Stimulated activated naive B cell treated with anti-CD40 and anti-IgM and Interleukin-4, amounts not matched to agents 10 μg/mL and 1 μg/mL and 100 μg/mL, for 72 hours (primary cell): ENCODE results near the gene IQGAP1.

ENCODE experiments used
- ATAC-seq, 2 donors: fragments of 150-1000 bp; cut with Tn5 transposase; replicated peaks; 2 replicates each; pipeline ENCODE4 v1.10.0; 2021; ENCODE audit warnings: moderate library complexity in 1 of 2
- DNase-seq: peaks from one replicate; pipeline ENCODE4 v3.0.0; 2021
- H3K27ac Mint-ChIP-seq: one replicate; pipeline ENCODE4 v1.8.0; 2022; ENCODE audit warnings: mild to moderate bottlenecking, mixed read lengths
- H3K27me3 Mint-ChIP-seq, 2 donors: one replicate each; pipeline ENCODE4 v1.8.0; 2022; ENCODE audit warnings: mixed read lengths in 2 of 2
- H3K36me3 Mint-ChIP-seq, 2 donors: one replicate each; pipeline ENCODE4 v1.8.0; 2022; ENCODE audit warnings: mixed read lengths in 2 of 2, mild to moderate bottlenecking in 1 of 2
- H3K4me1 Mint-ChIP-seq, 2 donors: one replicate each; pipeline ENCODE4 v1.8.0; 2022; ENCODE audit warnings: mixed read lengths in 2 of 2, mild to moderate bottlenecking in 1 of 2
- H3K4me3 Mint-ChIP-seq, 2 donors: one replicate each; pipeline ENCODE4 v1.8.0; 2022; ENCODE audit warnings: mild to moderate bottlenecking in 2 of 2, mixed read lengths in 2 of 2, moderate library complexity in 1 of 2
- H3K9me3 Mint-ChIP-seq, 2 donors: one replicate each; pipeline ENCODE4 v1.8.0; 2022; ENCODE audit warnings: mixed read lengths in 2 of 2, mild to moderate bottlenecking in 1 of 2

The IQGAP1 gene

DNA sequence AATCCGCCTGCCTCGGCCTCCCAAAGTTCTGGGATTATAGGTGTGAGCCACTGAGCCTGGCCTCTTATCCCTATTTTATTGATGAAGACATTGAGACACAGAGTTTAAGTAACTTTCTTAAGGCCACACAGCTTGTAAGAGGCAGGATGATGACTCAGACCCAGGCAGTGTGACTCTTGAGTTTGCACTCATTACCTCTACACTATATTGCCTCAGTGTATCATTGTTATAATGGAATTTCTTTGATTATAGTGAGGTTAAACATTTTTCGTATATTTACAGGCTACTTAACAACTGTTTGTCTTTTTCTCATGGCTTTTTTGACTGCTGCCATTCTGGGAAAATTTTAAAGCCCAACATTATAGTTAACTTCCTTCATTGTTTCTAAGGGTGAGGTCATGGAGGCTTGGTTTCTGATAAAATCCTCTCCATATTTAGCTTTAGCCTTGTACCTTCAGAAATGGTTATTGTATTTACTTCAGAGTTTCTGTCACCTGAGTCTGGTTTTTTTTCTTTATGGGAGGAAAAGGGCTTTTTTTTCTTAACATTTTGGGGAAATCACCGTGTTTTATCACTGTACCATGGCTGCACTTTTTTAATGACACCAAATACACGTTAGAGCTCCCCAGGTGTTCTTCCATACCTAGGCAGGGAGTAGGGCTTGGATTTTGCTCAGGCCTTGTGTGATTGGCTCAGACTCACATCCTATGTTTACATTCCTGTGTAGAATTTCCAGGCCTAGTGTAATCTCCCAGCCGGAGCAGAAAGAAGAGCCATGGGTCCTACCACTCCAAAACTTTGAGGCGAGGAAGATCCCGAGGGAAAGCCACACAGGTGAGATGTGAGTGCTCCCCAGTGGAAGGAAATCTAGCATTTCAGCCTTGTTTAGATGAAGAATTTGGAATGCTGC lies 29.7 kb upstream of the IQGAP1 start:
- Mint-ChIP-seq H3K9me3 (no peaks in the 10 kb centered on the region), H3K4me1 (peaks cover 0 to 10% of the 10 kb centered on the region in 2 donors), H3K27ac (no peak overlapping the region), H3K27me3 (no peaks in the 10 kb centered on the region), H3K36me3 (no peaks in the 10 kb centered on the region), H3K4me3 (no peak overlapping the region)
- no peak for DNase-seq
- no peak for ATAC-seq

DNA sequence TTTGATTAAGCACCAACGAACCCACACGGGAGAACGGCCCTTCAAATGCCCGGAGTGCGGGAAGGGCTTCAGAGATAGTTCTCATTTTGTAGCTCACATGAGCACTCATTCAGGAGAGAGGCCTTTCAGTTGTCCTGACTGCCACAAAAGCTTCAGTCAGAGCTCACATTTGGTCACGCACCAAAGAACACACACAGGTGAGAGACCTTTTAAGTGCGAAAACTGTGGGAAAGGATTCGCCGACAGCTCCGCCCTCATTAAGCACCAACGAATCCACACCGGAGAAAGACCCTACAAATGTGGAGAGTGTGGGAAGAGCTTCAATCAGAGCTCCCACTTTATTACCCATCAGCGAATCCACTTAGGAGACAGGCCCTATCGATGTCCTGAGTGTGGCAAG lies 27.3 kb upstream of the IQGAP1 start:
- DNase-seq (no peak), ATAC-seq (no peak)
- H3K4me1 Mint-ChIP-seq = peaks cover 0 to 10% of the 10 kb centered on the region in 2 donors
- H3K27me3 Mint-ChIP-seq = no peaks in the 10 kb centered on the region
- no peaks in the 10 kb centered on the region for H3K36me3 Mint-ChIP-seq
- H3K27ac Mint-ChIP-seq = no peak overlapping the region
- no peaks in the 10 kb centered on the region for H3K9me3 Mint-ChIP-seq
- H3K4me3 Mint-ChIP-seq = no peak overlapping the region

DNA sequence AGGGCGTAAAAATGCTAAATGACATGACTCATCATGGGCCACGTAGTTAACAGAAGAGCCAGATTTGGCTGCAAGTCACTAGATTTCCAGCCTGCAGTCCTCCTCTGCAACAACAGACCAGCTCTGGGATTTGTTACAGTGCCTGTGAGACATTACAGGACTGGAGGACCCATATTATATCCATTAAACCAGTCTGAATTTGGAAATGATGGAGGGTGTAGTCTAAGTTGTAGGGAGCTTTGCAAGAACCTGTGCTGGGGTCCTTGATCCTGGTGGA lies 25.2 kb upstream of the IQGAP1 start:
- Mint-ChIP-seq H3K9me3 (no peaks in the 10 kb centered on the region), H3K4me3 (no peak overlapping the region), H3K36me3 (no peaks in the 10 kb centered on the region), H3K4me1 (peaks cover 2 to 10% of the 10 kb centered on the region in 2 donors), H3K27ac (peak overlapping the region; percentile 37), H3K27me3 (no peaks in the 10 kb centered on the region)
- DNase-seq = no peak
- ATAC-seq = no peak

DNA sequence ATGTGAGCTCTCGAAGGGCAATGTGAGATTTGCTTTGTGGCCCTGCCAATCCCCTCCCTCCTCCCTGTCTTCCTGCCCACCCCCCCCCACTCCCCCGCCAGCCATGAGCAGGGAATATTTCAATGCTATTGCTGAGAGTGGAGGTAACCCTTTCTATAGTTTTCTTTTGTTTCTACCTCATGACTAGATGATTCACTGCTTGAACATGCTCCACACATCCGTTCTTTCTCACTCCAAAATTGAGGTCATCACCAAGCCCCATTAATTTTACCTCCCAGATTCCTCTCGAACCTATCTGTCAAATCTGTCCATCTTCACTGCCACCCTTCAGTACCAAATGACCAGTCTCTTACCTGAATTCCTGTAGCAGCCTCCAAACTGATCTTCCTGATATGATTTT lies 23.8 kb upstream of the IQGAP1 start:
- no peaks in the 10 kb centered on the region for H3K27me3 Mint-ChIP-seq
- no peak overlapping the region for H3K4me3 Mint-ChIP-seq
- no peak overlapping the region for H3K27ac Mint-ChIP-seq
- peaks cover 2 to 10% of the 10 kb centered on the region in 2 donors for H3K4me1 Mint-ChIP-seq
- H3K36me3 Mint-ChIP-seq = no peaks in the 10 kb centered on the region
- DNase-seq = no peak
- no peak for ATAC-seq
- H3K9me3 Mint-ChIP-seq = no peaks in the 10 kb centered on the region

DNA sequence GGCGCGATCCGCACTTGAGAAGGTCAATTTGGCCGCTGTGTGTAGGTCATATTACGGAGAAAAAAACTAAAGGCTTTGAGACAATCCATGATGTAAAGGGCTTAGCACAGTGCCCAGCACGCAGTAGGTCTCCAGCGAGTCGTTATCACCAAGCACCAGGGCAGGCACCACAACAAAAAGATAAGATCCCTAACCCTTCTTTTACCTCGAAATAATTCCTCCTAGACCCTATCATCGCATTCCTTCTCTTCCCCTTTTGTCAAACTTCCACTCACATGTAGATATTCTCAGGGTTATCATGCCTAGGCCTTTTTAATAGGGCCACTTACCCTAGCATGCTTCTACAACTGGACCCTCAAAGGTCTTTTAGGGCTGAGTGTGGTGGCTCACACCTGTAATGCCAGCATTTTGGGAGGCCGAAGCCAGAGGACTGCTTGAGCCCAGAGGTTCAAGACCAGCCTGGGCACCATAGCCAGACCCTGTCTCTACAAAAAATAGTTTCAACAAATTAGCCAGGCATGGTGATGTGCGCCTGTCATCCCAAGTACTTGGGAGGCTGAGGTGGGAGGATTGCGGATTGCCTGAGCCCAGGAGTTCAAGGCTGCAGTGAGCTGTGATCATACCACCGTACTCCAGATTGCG lies 22.5 kb upstream of the IQGAP1 start:
- Mint-ChIP-seq H3K27ac (peak overlapping the region; percentile 5), H3K27me3 (no peaks in the 10 kb centered on the region), H3K36me3 (no peaks in the 10 kb centered on the region), H3K9me3 (no peaks in the 10 kb centered on the region), H3K4me1 (peaks cover 2 to 16% of the 10 kb centered on the region in 2 donors), H3K4me3 (no peak overlapping the region)
- DNase-seq (no peak), ATAC-seq (no peak)

DNA sequence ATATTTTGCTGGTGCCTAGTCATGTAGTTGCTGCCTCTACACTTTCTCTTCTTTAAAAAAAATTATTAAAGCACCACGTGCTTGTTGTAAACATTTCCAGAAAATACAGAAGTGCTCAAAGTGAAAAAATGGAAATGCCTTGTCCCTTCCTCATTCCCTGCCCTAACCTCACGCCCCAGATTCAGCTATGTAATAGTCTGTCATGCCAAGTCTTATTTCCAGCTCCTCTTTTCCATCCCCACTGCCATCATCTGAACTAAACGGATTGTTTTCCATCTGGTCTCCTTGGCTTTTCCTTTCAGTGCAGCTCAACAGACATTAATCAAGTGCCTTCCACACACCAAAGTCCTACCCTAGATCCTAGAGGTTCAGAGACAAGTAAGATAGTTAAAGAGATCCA lies 20.5 kb upstream of the IQGAP1 start:
- Mint-ChIP-seq H3K4me3 (no peak overlapping the region), H3K27me3 (no peaks in the 10 kb centered on the region), H3K36me3 (no peaks in the 10 kb centered on the region), H3K9me3 (no peaks in the 10 kb centered on the region), H3K27ac (peak overlapping the region; percentile 25), H3K4me1 (peaks cover 5 to 6% of the 10 kb centered on the region in 2 donors)
- ATAC-seq = no peak
- no peak for DNase-seq

DNA sequence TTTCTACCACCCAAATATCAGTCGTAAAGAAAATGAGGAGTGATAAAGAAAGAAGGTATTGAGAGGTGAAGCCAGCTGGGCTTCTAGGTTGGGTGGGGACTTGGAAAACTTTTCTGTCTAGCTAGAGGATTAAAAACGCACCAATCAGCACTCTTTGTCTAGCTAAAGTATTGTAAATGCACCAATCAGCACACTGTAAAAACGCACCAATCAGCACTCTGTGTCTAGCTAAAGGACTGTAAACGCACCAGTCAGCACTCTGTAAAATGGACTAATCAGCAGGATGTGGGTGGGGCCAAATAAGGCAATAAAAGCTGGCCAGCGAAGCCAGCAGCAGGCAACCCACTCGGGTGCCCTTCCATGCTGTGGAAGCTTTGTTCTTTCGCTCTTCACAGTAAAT lies 13.0 kb upstream of the IQGAP1 start:
- H3K4me1 Mint-ChIP-seq = peaks cover 13 to 22% of the 10 kb centered on the region in 2 donors
- peaks cover 9 to 15% of the 10 kb centered on the region in 2 donors for H3K36me3 Mint-ChIP-seq
- no peak for DNase-seq
- H3K9me3 Mint-ChIP-seq = peaks cover 8 to 14% of the 10 kb centered on the region in 2 donors
- ATAC-seq = no peak
- H3K27ac Mint-ChIP-seq = no peak overlapping the region
- H3K27me3 Mint-ChIP-seq = no peaks in the 10 kb centered on the region
- no peak overlapping the region for H3K4me3 Mint-ChIP-seq

DNA sequence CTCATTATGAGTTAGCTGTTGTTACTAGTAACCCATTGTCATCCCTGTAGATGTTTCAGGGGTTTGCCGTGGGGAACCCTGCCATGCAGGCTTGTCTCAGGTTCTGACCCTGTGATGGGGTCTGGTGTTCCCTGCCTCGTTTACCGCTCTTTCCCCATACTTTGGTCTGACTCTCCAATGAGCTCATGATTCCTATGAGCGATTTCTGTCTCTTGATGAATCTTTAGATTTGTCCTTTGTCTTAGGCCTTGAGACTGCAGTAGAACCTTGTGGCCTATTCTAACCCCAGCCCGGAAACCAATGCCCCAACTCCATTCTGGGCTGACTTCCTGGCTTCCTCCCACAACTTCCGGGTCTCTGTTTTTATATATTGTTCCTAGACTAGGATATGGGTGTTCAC lies 11.3 kb upstream of the IQGAP1 start:
- peak; percentile 47 to 55 for ATAC-seq
- H3K27me3 Mint-ChIP-seq = no peaks in the 10 kb centered on the region
- peak overlapping the region; percentile 96 for H3K27ac Mint-ChIP-seq
- H3K36me3 Mint-ChIP-seq = peaks cover 9 to 15% of the 10 kb centered on the region in 2 donors
- DNase-seq = no peak
- peaks cover 18 to 36% of the 10 kb centered on the region in 2 donors for H3K4me1 Mint-ChIP-seq
- peak overlapping the region; percentile 31 to 70 for H3K4me3 Mint-ChIP-seq
- H3K9me3 Mint-ChIP-seq = peaks cover 8 to 14% of the 10 kb centered on the region in 2 donors

DNA sequence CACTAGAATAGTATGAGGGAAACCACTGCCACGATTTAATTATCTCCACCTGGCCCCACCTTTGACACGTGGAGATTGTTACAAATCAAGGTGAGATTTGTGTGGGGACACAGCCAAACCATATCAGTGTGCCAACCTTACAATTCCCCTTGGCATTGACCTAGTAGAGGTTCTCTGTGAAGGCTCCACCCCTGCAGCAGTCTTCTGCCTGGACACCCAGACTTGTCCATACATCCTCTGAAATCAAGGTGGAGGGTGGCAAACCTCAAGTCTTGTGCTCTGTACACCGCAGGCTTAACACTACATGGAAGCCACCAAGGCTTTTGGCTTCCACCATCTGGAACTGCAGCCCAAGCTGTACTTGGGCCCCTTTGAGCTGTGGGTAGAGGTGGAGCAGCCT lies 8.8 kb upstream of the IQGAP1 start:
- peaks cover 22 to 43% of the 10 kb centered on the region in 2 donors for H3K4me1 Mint-ChIP-seq
- H3K4me3 Mint-ChIP-seq = no peak overlapping the region
- H3K27me3 Mint-ChIP-seq = no peaks in the 10 kb centered on the region
- no peak overlapping the region for H3K27ac Mint-ChIP-seq
- no peak for ATAC-seq
- no peak for DNase-seq
- H3K9me3 Mint-ChIP-seq = peaks cover 8 to 14% of the 10 kb centered on the region in 2 donors
- H3K36me3 Mint-ChIP-seq = peaks cover 9 to 15% of the 10 kb centered on the region in 2 donors

DNA sequence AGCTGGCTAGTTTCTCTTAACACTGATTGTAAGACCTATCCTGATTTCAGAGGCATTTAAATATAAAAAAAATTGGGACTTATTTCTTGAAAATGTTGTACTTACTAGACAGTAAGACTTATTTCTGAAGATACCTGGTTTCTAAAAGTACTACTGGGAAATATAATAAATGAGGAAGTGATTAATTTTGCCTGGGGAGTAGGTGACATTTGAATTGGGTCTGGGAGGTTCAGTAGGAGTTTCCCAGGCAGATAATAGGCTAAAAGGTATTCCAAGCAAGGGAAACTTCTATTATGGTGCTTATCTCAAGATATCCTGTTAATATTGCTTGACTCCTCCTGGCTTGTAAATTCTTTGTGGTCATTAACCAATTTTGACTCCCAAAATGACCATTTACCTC lies 6.5 kb upstream of the IQGAP1 start:
- H3K27ac Mint-ChIP-seq = no peak overlapping the region
- H3K27me3 Mint-ChIP-seq = no peaks in the 10 kb centered on the region
- DNase-seq (no peak), ATAC-seq (no peak)
- H3K4me3 Mint-ChIP-seq = no peak overlapping the region
- H3K36me3 Mint-ChIP-seq = peaks cover 4 to 11% of the 10 kb centered on the region in 2 donors
- peaks cover 19 to 38% of the 10 kb centered on the region in 2 donors for H3K4me1 Mint-ChIP-seq
- H3K9me3 Mint-ChIP-seq = peaks cover 8 to 12% of the 10 kb centered on the region in 2 donors

DNA sequence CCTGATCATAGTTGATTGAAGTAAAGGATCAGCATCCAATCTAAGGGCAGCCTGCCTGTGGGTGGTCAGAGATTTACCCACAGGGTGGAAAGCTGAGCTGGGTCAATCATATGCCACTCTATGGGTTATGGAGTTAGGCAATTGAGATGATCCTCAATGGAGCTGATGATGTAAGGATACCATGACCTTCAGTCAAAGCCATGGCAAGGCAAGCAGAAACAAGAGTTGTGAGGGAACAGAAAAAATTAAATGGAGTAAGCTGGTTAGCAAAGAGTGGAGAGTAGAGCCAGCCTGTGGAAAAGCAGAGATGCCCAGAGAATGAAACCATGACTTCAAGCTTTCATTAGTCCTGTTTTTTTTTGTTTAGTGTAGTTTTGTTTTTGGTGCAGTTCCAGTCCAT lies 5.7 kb upstream of the IQGAP1 start:
- H3K27ac Mint-ChIP-seq = no peak overlapping the region
- ATAC-seq = no peak

DNA sequence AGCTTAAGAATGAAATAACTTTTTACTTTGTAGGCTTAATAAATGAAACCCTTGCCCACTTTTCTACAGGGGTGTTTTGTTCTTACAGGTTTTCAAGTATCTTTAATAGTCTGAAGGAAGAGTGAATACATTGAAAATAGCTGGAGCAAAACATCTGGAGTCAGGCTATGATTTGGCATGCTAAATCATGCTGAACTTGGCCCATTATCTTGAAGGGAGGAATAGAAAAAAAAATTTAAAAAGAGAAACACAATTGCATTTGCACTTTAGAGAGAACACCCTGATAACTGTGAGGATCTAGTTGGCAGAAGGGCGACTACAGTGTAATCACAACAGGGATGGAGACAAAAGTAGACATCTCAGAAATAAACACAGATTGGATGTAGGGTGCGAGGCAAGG lies 1.8 kb upstream of the IQGAP1 start:
- H3K36me3 Mint-ChIP-seq = peaks cover 16 to 22% of the 10 kb centered on the region in 2 donors
- DNase-seq = no peak
- no peak overlapping the region for H3K4me3 Mint-ChIP-seq
- ATAC-seq = no peak
- H3K27ac Mint-ChIP-seq = peak overlapping the region; percentile 37
- H3K27me3 Mint-ChIP-seq = no peaks in the 10 kb centered on the region
- H3K9me3 Mint-ChIP-seq = no peaks in the 10 kb centered on the region
- H3K4me1 Mint-ChIP-seq = peaks cover 25 to 43% of the 10 kb centered on the region in 2 donors

More for the DNA sequence above, 5.7 kb upstream of the IQGAP1 start:
- DNase-seq = no peak
- H3K4me3 Mint-ChIP-seq = no peak overlapping the region
- peaks cover 4 to 8% of the 10 kb centered on the region in 2 donors for H3K9me3 Mint-ChIP-seq
- peaks cover 13 to 30% of the 10 kb centered on the region in 2 donors for H3K4me1 Mint-ChIP-seq
- H3K27me3 Mint-ChIP-seq = no peaks in the 10 kb centered on the region
- peaks cover 0 to 6% of the 10 kb centered on the region in 2 donors for H3K36me3 Mint-ChIP-seq

DNA sequence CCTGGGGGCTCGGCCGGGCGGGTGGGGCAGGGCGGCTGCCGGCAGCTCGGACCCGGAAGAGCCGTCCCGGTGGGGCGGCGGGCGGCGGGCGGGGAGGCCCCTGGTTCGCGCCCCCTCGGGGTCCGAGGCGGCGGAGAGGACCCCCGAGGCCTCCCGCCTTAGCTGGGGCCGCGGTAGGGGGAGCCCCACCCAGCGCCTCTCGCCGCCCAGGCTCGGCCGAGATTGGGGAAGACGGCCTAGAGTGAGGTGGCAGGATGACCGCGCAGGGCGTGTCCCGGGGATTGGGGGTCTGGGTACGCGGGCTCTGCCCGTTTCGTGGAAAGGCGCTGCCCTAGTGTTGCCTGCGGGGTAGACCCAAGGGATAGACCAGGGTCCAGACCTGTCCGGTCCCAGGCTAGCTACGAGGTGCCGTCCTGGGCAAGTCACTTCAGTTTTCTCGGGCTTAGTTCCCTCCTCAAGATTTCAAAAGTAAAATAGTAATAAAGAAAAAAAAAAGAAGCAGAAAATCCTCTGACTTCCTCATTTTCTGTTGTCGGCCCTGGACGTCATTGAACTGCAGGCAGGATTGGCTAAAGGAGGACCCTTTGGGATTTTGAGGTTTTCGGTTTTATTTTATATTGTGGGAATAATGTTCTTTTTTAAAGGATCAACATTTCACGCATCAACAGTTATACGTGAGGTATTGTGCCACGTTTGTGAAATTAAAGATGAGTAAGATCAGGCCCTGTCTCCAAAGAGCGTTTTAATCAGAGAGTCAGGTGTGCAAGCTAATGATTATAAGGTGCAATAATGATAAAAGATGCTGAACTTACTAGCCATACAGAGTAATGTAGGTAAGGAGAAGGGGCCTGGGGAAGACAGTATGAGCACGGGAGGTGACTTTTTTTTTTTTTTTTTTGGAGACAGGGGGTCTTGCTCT lies 679 bp downstream of the IQGAP1 start:
- H3K27me3 Mint-ChIP-seq = no peaks in the 10 kb centered on the region
- H3K27ac Mint-ChIP-seq = peak overlapping the region; percentile 99
- peaks cover 32 to 43% of the 10 kb centered on the region in 2 donors for H3K36me3 Mint-ChIP-seq
- DNase-seq (peak; percentile 75), ATAC-seq (peak; percentile 68 to 70)
- H3K4me1 Mint-ChIP-seq = peaks cover 35 to 54% of the 10 kb centered on the region in 2 donors
- no peaks in the 10 kb centered on the region for H3K9me3 Mint-ChIP-seq
- H3K4me3 Mint-ChIP-seq = peak overlapping the region; percentile 95 to 96

DNA sequence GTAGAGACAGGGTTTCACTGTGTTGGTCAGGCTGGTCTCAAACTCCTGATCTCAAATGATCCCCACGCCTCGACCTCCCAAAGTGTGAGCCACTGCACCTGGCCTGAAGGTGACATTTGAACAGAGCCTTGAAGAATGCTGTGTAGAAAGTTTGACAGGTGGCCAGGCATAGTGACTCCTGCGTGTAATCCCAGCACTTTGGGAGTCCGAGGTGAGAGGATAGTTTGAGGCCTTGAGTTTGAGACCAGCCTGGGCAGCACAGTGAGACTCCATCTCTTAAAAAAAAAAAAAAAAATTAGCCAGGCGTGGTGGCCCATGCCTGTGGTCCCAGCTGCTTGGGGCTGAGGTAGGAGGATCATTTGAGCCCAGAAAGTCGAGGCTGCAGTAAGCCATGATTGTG lies 1.5 kb downstream of the IQGAP1 start:
- H3K27me3 Mint-ChIP-seq = no peaks in the 10 kb centered on the region
- no peak for ATAC-seq
- H3K9me3 Mint-ChIP-seq = no peaks in the 10 kb centered on the region
- H3K36me3 Mint-ChIP-seq = peaks cover 35 to 47% of the 10 kb centered on the region in 2 donors
- peak overlapping the region; percentile 99 for H3K27ac Mint-ChIP-seq
- DNase-seq = no peak
- peak overlapping the region; percentile 95 to 96 for H3K4me3 Mint-ChIP-seq
- H3K4me1 Mint-ChIP-seq = peaks cover 40 to 59% of the 10 kb centered on the region in 2 donors
